Activated naive CD4-positive, alpha-beta T cell treated with anti-CD3 and anti-CD28 coated beads, Interleukin-2, amount 50 U/mL, for 16 hours (primary cell): ENCODE data around the gene GPC3.
"Not testable (repeated sequence)": the region's sequence is repeated elsewhere in the genome, so short reads cannot be mapped to it uniquely, and the experiment has no call there.

ENCODE experiments used
- DNase-seq: peaks from one replicate; pipeline ENCODE4 v3.0.0-alpha.2; 2020

GPC3 gene

GRCh38 chrX:133923548-133923947 lies 61.8 kb downstream of the GPC3 start:
- DNase-seq: no peak

GRCh38 chrX:133923113-133923512 lies 62.3 kb downstream of the GPC3 start:
- no peak for DNase-seq

GRCh38 chrX:133922390-133922771 lies 63.0 kb downstream of the GPC3 start:
- DNase-seq: no peak

- DNase-seq: peak; percentile 27
Measured at GRCh38 chrX:133921764-133922389, 63.5 kb downstream of the GPC3 start.

GRCh38 chrX:133921086-133921485 lies 64.3 kb downstream of the GPC3 start:
- DNase-seq: no peak

- DNase-seq: no peak
Measured at GRCh38 chrX:133918361-133918771, 67.0 kb downstream of the GPC3 start.

GRCh38 chrX:133916984-133917722 lies 68.2 kb downstream of the GPC3 start:
- DNase-seq: no peak

GRCh38 chrX:133913658-133914388 lies 71.6 kb downstream of the GPC3 start:
- DNase-seq: no peak

- no peak for DNase-seq
Measured at GRCh38 chrX:133913009-133913408, 72.4 kb downstream of the GPC3 start.

- DNase-seq: no peak
Measured at GRCh38 chrX:133911825-133912495, 73.4 kb downstream of the GPC3 start.

- DNase-seq: no peak
Measured at GRCh38 chrX:133910539-133910938, 74.9 kb downstream of the GPC3 start.

- no peak for DNase-seq
Measured at GRCh38 chrX:133909888-133910287, 75.5 kb downstream of the GPC3 start.

- no peak for DNase-seq
Measured at GRCh38 chrX:133908223-133908955, 77.0 kb downstream of the GPC3 start.

GRCh38 chrX:133907606-133908005 lies 77.8 kb downstream of the GPC3 start:
- no peak for DNase-seq

GRCh38 chrX:133905305-133905704 lies 80.1 kb downstream of the GPC3 start:
- DNase-seq: no peak

- no peak for DNase-seq
Measured at GRCh38 chrX:133897593-133898163, 87.7 kb downstream of the GPC3 start.

- DNase-seq: no peak
Measured at GRCh38 chrX:133892337-133892736, 93.1 kb downstream of the GPC3 start.

- DNase-seq: no peak
Measured at GRCh38 chrX:133888984-133889383, 96.4 kb downstream of the GPC3 start.

- not testable (repeated sequence) for DNase-seq
Measured at GRCh38 chrX:133888084-133888483, 97.3 kb downstream of the GPC3 start.

- DNase-seq: no peak
Measured at GRCh38 chrX:133884430-133885394, 100.7 kb downstream of the GPC3 start.

- no peak for DNase-seq
Measured at GRCh38 chrX:133881893-133882292, 103.5 kb downstream of the GPC3 start.
